Measurements from ENCODE around the gene TRIM37.

Gene TRIM37

DNA sequence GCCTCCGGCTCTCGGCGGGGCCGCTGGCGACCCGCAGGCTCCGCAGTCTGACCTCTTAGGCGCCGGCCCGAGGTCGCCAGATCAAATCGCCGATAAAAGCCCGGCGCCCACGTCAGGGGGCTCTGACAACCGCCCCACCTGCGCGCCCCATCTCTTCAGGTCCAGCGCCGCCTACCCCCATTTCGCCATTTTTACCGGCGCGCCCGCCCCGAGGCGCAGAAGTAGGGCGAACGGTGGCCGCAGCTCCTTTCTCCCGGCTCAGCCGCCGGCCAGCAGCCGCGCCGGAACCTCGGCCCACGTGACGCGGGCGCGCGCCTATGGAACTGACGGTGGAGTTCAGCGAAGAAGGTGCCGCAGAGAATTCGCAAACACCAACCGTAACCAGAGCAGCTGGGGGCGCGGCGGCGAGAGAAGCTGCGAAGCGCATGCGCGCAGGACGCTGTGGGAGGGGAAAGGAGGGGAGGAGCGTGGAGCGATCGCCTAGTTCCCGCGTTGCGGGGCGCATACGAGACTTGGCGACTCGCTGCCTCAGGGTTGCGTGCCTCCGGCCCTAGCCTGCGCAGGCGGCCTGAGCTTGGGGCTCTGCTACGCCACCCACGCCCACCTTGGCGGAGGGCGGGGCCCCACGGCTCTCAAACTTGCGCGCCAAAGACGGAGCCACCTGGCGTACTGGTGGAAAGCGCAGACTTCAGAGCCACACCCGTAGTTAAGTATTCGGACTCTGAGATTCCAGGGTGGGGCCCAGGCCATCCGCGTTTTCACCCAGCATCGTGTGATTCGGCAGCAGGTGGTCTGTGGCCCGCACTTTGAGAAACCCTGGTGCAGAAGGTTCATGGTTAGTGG is at the start of gene TRIM37 (continued):
- TF ChIP-seq, protein P1, sequence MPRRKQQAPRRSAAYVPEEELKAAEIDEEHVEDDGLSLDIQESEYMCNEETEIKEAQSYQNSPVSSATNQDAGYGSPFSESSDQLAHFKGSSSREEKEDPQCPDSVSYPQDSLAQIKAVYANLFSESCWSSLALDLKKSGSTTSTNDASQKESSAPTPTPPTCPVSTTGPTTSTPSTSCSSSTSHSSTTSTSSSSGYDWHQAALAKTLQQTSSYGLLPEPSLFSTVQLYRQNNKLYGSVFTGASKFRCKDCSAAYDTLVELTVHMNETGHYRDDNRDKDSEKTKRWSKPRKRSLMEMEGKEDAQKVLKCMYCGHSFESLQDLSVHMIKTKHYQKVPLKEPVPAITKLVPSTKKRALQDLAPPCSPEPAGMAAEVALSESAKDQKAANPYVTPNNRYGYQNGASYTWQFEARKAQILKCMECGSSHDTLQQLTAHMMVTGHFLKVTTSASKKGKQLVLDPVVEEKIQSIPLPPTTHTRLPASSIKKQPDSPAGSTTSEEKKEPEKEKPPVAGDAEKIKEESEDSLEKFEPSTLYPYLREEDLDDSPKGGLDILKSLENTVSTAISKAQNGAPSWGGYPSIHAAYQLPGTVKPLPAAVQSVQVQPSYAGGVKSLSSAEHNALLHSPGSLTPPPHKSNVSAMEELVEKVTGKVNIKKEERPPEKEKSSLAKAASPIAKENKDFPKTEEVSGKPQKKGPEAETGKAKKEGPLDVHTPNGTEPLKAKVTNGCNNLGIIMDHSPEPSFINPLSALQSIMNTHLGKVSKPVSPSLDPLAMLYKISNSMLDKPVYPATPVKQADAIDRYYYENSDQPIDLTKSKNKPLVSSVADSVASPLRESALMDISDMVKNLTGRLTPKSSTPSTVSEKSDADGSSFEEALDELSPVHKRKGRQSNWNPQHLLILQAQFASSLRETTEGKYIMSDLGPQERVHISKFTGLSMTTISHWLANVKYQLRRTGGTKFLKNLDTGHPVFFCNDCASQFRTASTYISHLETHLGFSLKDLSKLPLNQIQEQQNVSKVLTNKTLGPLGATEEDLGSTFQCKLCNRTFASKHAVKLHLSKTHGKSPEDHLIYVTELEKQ (tag by site-specific recombination; IDR thresholded peaks at IDR 0.05; ENCODE audit: borderline replicate concordance): no peak
- TF ChIP-seq ZNF350 (tag by site-specific recombination; IDR thresholded peaks at IDR 0.05) (no peak), ZNF664 (tag by site-specific recombination; IDR thresholded peaks at IDR 0.05) (no peak), BCL11B (tag by site-specific recombination; IDR thresholded peaks at IDR 0.05; ENCODE audit: low read depth) (peak; percentile 85; the same call in 1 of the 2 replicates), ZNF670 (tag by site-specific recombination; IDR thresholded peaks at IDR 0.05; ENCODE audit: low read depth) (no peak), ZNF302 (tag by site-specific recombination; IDR thresholded peaks at IDR 0.05; ENCODE audit: low read depth) (no peak), ZNF24 (tag by site-specific recombination; IDR thresholded peaks at IDR 0.05) (no peak; the same call in 1 of the 2 replicates), SP7 (tag by site-specific recombination; IDR thresholded peaks at IDR 0.05) (peak; percentile 46), ZNF214 (tag by site-specific recombination; IDR thresholded peaks at IDR 0.05; ENCODE audit: borderline replicate concordance) (no peak), PRDM1 (tag by site-specific recombination; IDR thresholded peaks at IDR 0.05) (no peak), YY1 (tag by site-specific recombination; IDR thresholded peaks at IDR 0.05) (peak; percentile 80), ZNF514 (tag by site-specific recombination; IDR thresholded peaks at IDR 0.05) (no peak), ZNF530 (tag by site-specific recombination; IDR thresholded peaks at IDR 0.05; ENCODE audit: low read depth) (no peak), ZNF157 (tag by site-specific recombination; IDR thresholded peaks at IDR 0.05) (no peak), ZNF223 (tag by site-specific recombination; IDR thresholded peaks at IDR 0.05) (no peak), ZNF114 (tag by site-specific recombination; IDR thresholded peaks at IDR 0.05) (no peak), ZFP37 (tag by site-specific recombination; IDR thresholded peaks at IDR 0.05) (peak; percentile 76; the same call in 1 of the 2 replicates), ZNF610 (tag by site-specific recombination; IDR thresholded peaks at IDR 0.05; ENCODE audit: borderline replicate concordance) (0 out of 2 replicates have a peak, but pooled peaks have one; percentile 58), ZNF747 (tag by site-specific recombination; IDR thresholded peaks at IDR 0.05) (no peak)
- TF ChIP-seq, protein P2, sequence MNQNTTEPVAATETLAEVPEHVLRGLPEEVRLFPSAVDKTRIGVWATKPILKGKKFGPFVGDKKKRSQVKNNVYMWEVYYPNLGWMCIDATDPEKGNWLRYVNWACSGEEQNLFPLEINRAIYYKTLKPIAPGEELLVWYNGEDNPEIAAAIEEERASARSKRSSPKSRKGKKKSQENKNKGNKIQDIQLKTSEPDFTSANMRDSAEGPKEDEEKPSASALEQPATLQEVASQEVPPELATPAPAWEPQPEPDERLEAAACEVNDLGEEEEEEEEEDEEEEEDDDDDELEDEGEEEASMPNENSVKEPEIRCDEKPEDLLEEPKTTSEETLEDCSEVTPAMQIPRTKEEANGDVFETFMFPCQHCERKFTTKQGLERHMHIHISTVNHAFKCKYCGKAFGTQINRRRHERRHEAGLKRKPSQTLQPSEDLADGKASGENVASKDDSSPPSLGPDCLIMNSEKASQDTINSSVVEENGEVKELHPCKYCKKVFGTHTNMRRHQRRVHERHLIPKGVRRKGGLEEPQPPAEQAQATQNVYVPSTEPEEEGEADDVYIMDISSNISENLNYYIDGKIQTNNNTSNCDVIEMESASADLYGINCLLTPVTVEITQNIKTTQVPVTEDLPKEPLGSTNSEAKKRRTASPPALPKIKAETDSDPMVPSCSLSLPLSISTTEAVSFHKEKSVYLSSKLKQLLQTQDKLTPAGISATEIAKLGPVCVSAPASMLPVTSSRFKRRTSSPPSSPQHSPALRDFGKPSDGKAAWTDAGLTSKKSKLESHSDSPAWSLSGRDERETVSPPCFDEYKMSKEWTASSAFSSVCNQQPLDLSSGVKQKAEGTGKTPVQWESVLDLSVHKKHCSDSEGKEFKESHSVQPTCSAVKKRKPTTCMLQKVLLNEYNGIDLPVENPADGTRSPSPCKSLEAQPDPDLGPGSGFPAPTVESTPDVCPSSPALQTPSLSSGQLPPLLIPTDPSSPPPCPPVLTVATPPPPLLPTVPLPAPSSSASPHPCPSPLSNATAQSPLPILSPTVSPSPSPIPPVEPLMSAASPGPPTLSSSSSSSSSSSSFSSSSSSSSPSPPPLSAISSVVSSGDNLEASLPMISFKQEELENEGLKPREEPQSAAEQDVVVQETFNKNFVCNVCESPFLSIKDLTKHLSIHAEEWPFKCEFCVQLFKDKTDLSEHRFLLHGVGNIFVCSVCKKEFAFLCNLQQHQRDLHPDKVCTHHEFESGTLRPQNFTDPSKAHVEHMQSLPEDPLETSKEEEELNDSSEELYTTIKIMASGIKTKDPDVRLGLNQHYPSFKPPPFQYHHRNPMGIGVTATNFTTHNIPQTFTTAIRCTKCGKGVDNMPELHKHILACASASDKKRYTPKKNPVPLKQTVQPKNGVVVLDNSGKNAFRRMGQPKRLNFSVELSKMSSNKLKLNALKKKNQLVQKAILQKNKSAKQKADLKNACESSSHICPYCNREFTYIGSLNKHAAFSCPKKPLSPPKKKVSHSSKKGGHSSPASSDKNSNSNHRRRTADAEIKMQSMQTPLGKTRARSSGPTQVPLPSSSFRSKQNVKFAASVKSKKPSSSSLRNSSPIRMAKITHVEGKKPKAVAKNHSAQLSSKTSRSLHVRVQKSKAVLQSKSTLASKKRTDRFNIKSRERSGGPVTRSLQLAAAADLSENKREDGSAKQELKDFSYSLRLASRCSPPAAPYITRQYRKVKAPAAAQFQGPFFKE (tag by site-specific recombination; IDR thresholded peaks at IDR 0.05; ENCODE audit: borderline replicate concordance): no peak
- TF ChIP-seq, protein P3, sequence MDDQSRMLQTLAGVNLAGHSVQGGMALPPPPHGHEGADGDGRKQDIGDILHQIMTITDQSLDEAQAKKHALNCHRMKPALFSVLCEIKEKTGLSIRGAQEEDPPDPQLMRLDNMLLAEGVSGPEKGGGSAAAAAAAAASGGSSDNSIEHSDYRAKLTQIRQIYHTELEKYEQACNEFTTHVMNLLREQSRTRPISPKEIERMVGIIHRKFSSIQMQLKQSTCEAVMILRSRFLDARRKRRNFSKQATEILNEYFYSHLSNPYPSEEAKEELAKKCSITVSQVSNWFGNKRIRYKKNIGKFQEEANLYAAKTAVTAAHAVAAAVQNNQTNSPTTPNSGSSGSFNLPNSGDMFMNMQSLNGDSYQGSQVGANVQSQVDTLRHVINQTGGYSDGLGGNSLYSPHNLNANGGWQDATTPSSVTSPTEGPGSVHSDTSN (CRISPR knock-in tag; IDR thresholded peaks at IDR 0.05): peak; percentile 75
- TF ChIP-seq, protein P4, sequence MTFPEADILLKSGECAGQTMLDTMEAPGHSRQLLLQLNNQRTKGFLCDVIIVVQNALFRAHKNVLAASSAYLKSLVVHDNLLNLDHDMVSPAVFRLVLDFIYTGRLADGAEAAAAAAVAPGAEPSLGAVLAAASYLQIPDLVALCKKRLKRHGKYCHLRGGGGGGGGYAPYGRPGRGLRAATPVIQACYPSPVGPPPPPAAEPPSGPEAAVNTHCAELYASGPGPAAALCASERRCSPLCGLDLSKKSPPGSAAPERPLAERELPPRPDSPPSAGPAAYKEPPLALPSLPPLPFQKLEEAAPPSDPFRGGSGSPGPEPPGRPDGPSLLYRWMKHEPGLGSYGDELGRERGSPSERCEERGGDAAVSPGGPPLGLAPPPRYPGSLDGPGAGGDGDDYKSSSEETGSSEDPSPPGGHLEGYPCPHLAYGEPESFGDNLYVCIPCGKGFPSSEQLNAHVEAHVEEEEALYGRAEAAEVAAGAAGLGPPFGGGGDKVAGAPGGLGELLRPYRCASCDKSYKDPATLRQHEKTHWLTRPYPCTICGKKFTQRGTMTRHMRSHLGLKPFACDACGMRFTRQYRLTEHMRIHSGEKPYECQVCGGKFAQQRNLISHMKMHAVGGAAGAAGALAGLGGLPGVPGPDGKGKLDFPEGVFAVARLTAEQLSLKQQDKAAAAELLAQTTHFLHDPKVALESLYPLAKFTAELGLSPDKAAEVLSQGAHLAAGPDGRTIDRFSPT (tag by site-specific recombination; IDR thresholded peaks at IDR 0.05): peak; percentile 56
- TF ChIP-seq, protein P5, sequence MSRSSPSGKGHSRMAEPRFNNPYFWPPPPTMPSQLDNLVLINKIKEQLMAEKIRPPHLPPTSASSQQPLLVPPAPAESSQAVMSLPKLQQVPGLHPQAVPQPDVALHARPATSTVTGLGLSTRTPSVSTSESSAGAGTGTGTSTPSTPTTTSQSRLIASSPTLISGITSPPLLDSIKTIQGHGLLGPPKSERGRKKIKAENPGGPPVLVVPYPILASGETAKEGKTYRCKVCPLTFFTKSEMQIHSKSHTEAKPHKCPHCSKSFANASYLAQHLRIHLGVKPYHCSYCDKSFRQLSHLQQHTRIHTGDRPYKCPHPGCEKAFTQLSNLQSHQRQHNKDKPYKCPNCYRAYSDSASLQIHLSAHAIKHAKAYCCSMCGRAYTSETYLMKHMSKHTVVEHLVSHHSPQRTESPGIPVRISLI (tag by site-specific recombination; IDR thresholded peaks at IDR 0.05): no peak
